ENCODE data around the gene TAS2R39. TPM values are rescaled to one million over a fixed set of nuclear protein-coding genes. Genes with fewer than 3 reads are reported as not detected.

Gene TAS2R39
- not detected in 2 replicates for total RNA-seq

DNA sequence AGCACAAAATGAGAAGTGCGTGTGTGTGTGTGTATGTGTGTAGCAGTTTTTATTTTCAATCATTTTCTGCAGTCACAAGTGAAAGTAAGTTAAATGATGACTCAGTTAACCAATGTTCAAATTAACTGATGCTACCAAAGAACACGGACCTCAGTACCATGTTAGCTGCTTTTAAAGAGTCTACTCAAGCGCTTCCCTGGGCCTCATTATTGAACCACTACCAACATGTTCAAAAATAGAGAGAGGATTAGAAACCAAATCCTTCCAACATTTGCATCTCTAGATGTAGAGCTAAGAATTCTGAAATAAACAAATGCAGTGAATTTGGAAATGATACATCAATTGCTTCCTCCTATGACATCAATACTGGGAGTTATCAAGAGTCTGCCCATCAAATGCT lies at the start of gene TAS2R39:
TAS2R39 (plus strand) TSS at position 396 of the 400 bp plus-strand sequence; CDS start at position 396, 0 bp downstream.

DNA sequence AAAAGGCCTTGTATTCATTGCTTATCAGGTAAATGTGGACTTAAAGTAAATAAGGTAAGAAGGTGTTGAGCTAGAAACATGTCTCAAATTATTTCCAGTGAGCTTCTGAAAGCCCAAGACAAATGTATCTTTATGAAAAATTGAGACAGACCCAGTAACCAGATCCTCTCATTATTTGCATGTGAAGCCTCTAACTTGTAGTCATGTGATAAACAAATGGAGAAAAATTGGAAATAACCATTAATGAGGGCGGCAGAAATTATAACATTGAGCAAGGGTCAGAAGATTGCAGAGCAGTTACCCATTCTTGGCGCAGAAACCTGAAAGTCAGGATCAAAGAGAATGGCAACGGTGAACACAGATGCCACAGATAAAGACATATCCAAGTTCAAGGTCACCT lies 38.5 kb downstream of the TAS2R39 start, which contains the start of gene TAS2R40:
TAS2R40 (plus strand) TSS at position 301 of the 400 bp plus-strand sequence; CDS start at position 343, 42 bp downstream.

Other genes starting within 250 kb of the TAS2R39 start
- gene TRPV5, start 249.7 kb upstream of the TAS2R39 start, total RNA-seq = not detected in 2 replicates
- gene LLCFC1, start 243.9 kb upstream of the TAS2R39 start, total RNA-seq = not detected in 2 replicates
- gene KEL, start 221.1 kb upstream of the TAS2R39 start, total RNA-seq = not detected in 2 replicates
- gene OR9A2, start 156.3 kb upstream of the TAS2R39 start, total RNA-seq = not detected in 2 replicates
- gene OR6V1, start 131.1 kb upstream of the TAS2R39 start, total RNA-seq = not detected in 2 replicates
- gene PIP, start 51.3 kb upstream of the TAS2R39 start, total RNA-seq = not detected in 2 replicates
- not detected in 2 replicates for gene TAS2R40, start 38.6 kb downstream of the TAS2R39 start, total RNA-seq
- gene GSTK1, start 80.0 kb downstream of the TAS2R39 start, total RNA-seq = 66.2 and 71.6 TPM in 2 replicates
- gene TMEM139, start 101.5 kb downstream of the TAS2R39 start, total RNA-seq = not detected in 2 replicates
- 5.9 and 13.5 TPM in 2 replicates for gene CASP2, start 104.9 kb downstream of the TAS2R39 start, total RNA-seq
- not detected in 2 replicates for gene CLCN1, start 132.7 kb downstream of the TAS2R39 start, total RNA-seq
- gene FAM131B, start 179.3 kb downstream of the TAS2R39 start, total RNA-seq = 3.6 and 4.0 TPM in 2 replicates
- gene ZYX, start 197.9 kb downstream of the TAS2R39 start, total RNA-seq = 35.9 and 112 TPM in 2 replicates
- gene EPHA1, start 225.4 kb downstream of the TAS2R39 start, total RNA-seq = 0.09 TPM in 1 of 2 replicates, not detected in the other

All from smooth muscle cell of the umbilical artery (primary cell).